Right atrium auricular region (tissue), 2 donors: ENCODE results near the gene DISP1. TPM values are rescaled to one million over a fixed set of nuclear protein-coding genes. Genes with fewer than 3 reads are reported as not detected.
A peak's percentile ranks its signal among the peaks of the same experiment; 100 is the strongest.

Experiments used
- DNase-seq: peaks from one replicate; pipeline ENCODE4 v3.0.0-alpha.2; 2019; ENCODE audit warnings: low spot score
- H3K27ac ChIP-seq, 2 donors: fragments of 200-600 bp; sonication (generic); 1 replicate in 1 of 2; 2 replicates in 1 of 2; pipeline ENCODE4 v1.5.1; 2016 to 2019
- H3K27me3 ChIP-seq, 2 donors: fragments of 200-600 bp; sonication (generic); one replicate each; pipeline versions ENCODE4 v1.5.1 to v1.6.0; 2017 to 2019
- H3K36me3 ChIP-seq: fragments of 200-600 bp; sonication (generic); one replicate; pipeline ENCODE4 v1.5.1; 2016
- H3K4me1 ChIP-seq, 2 donors: fragments of 200-600 bp; sonication (generic); one replicate each; pipeline versions ENCODE4 v1.5.1 to v1.6.0; 2017 to 2019
- H3K4me3 ChIP-seq, 2 donors: fragments of 200-600 bp; sonication (generic); 1 replicate in 1 of 2; 2 replicates in 1 of 2; pipeline ENCODE4 v1.5.1; 2017 to 2019; ENCODE audit warnings: mild to moderate bottlenecking in 1 of 2, moderate library complexity in 1 of 2
- H3K9me3 ChIP-seq, 2 donors: fragments of 200-600 bp; sonication (generic); one replicate each; pipeline ENCODE4 v1.5.1; 2019
- total RNA-seq, 2 donors: library from RNA; depleted of rRNA; stranded (reverse); fragments of >200 nt; gene quantifications; one replicate each; pipeline ENCODE4 v1.1.0, GENCODE V29; 2016
- TF ChIP-seq, protein P1 (sequence below), 2 donors: fragments of 200-600 bp; sonication (generic); IDR thresholded peaks; one replicate each; pipeline ENCODE4 v1.5.1; 2019; ENCODE audit warnings: antibody characterized with exemption in 2 of 2

DISP1 gene
- total RNA-seq, 2 donors from 2014 or later: 6.2 to 8.3 TPM

DNA sequence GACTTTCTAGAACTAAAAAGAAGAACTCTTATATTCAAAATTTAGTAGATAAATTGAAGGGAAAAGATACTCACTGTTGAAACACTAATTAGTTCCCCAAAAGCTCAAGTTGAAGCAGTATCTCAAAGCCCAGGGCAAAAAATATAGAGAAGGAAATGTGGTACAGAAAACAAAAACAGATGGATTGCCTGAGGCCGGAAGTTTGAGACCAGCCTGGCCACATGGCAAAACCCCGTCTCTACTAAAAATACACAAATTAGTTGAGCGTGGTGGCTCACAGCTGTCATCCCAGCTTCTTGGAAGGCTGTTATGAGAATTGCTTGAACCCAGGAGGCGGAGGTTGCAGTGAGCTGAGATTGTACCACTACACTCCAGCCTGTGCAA is 41.9 kb upstream of the DISP1 start:
- peak overlapping the region; percentile 50 to 55 for H3K27ac ChIP-seq
- H3K4me1 ChIP-seq: peaks cover 0 to 3% of the 10 kb centered on the region in 2 donors
- H3K9me3 ChIP-seq: peaks cover 7 to 15% of the 10 kb centered on the region in 2 donors
- no peaks in the 10 kb centered on the region for H3K27me3 ChIP-seq
- DNase-seq: no peak
- TF ChIP-seq, protein P1, sequence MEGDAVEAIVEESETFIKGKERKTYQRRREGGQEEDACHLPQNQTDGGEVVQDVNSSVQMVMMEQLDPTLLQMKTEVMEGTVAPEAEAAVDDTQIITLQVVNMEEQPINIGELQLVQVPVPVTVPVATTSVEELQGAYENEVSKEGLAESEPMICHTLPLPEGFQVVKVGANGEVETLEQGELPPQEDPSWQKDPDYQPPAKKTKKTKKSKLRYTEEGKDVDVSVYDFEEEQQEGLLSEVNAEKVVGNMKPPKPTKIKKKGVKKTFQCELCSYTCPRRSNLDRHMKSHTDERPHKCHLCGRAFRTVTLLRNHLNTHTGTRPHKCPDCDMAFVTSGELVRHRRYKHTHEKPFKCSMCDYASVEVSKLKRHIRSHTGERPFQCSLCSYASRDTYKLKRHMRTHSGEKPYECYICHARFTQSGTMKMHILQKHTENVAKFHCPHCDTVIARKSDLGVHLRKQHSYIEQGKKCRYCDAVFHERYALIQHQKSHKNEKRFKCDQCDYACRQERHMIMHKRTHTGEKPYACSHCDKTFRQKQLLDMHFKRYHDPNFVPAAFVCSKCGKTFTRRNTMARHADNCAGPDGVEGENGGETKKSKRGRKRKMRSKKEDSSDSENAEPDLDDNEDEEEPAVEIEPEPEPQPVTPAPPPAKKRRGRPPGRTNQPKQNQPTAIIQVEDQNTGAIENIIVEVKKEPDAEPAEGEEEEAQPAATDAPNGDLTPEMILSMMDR (IDR thresholded peaks at IDR 0.05): no peak
- H3K4me3 ChIP-seq: no peak overlapping the region
- H3K36me3 ChIP-seq: no peaks in the 10 kb centered on the region

DNA sequence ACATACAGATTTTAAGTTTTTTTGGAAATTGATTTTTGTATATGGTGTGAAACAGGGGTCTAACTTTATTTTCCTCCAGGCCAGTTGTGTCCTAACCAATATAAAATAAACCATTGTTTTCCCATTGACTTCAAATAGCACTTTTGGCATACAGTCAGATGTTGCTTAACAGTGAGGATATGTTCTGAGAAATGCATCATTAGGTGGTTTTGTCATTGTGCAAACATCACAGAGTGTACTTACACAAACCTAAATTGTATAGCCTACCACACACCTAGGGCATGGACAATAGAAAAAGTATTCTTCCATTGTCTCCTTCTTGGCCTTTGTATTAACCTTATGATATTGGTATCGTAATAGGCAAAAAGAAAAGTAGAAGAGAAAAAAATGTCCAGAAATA is 37.4 kb upstream of the DISP1 start:
- Histone ChIP-seq H3K9me3 (no peaks in the 10 kb centered on the region), H3K36me3 (no peaks in the 10 kb centered on the region), H3K27ac (no peak overlapping the region), H3K4me1 (peaks cover 0 to 3% of the 10 kb centered on the region in 2 donors), H3K4me3 (no peak overlapping the region), H3K27me3 (no peaks in the 10 kb centered on the region)
- no peak for DNase-seq
- TF ChIP-seq, protein P1 (IDR thresholded peaks at IDR 0.05): no peak

- Histone ChIP-seq H3K27me3 (no peaks in the 10 kb centered on the region), H3K36me3 (no peaks in the 10 kb centered on the region), H3K9me3 (no peaks in the 10 kb centered on the region), H3K4me1 (peaks cover 0 to 3% of the 10 kb centered on the region in 2 donors), H3K27ac (no peak overlapping the region), H3K4me3 (no peak overlapping the region)
- TF ChIP-seq, protein P1 (IDR thresholded peaks at IDR 0.05): no peak
- DNase-seq: no peak
Measured at GRCh38 chr1:222777977-222778376, 36.9 kb upstream of the DISP1 start.

GRCh38 chr1:222781251-222781650 is 33.6 kb upstream of the DISP1 start:
- TF ChIP-seq, protein P1 (IDR thresholded peaks at IDR 0.05): no peak
- no peak overlapping the region for H3K27ac ChIP-seq
- no peak overlapping the region for H3K4me3 ChIP-seq
- no peaks in the 10 kb centered on the region for H3K36me3 ChIP-seq
- H3K27me3 ChIP-seq: no peaks in the 10 kb centered on the region
- no peak for DNase-seq
- no peaks in the 10 kb centered on the region for H3K9me3 ChIP-seq
- peaks cover 0 to 2% of the 10 kb centered on the region in 2 donors for H3K4me1 ChIP-seq

- no peaks in the 10 kb centered on the region for H3K36me3 ChIP-seq
- H3K4me1 ChIP-seq: peaks cover 0 to 5% of the 10 kb centered on the region in 2 donors
- H3K4me3 ChIP-seq: no peak overlapping the region
- no peak for DNase-seq
- no peaks in the 10 kb centered on the region for H3K27me3 ChIP-seq
- TF ChIP-seq, protein P1 (IDR thresholded peaks at IDR 0.05): no peak
- H3K27ac ChIP-seq: no peak overlapping the region
- no peaks in the 10 kb centered on the region for H3K9me3 ChIP-seq
Measured at GRCh38 chr1:222783051-222783450, 31.8 kb upstream of the DISP1 start.

DNA sequence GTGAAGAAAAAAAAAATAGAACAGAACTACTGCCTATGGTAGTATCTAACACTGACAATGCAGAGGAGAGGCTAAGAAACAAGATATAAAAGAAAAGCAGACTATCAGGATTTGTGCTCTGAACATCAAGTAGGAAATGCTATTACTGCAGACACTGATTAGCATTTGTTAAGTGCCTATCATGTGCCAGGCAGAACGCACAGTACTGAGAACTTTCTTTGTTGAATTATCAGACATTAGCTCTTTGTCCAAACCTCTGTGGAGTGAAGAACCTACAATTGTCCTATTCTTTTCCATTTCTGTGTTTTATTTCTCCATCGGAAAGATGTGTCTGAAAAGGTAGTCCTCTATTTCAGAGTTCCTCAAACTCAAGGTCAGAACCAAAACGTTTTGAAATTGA is 30.5 kb upstream of the DISP1 start:
- H3K9me3 ChIP-seq: no peaks in the 10 kb centered on the region
- H3K27ac ChIP-seq: no peak overlapping the region
- TF ChIP-seq, protein P1 (IDR thresholded peaks at IDR 0.05): no peak
- DNase-seq: no peak
- peaks cover 0 to 5% of the 10 kb centered on the region in 2 donors for H3K4me1 ChIP-seq
- no peak overlapping the region for H3K4me3 ChIP-seq
- H3K27me3 ChIP-seq: no peaks in the 10 kb centered on the region
- H3K36me3 ChIP-seq: no peaks in the 10 kb centered on the region
